Stomach (tissue), 9 donors: ENCODE data around the gene RPL10A. TPM values are rescaled to one million over a fixed set of nuclear protein-coding genes. Genes with fewer than 3 reads are reported as not detected.

Experiments used
- DNase-seq, 2 donors: peaks; one replicate each; pipeline versions ENCODE4 v3.0.0 to v3.0.0-alpha.2; 2013 to 2019
- H3K27ac ChIP-seq, 5 donors: fragments of 200-600 bp in 4 of 5; sonication (generic) in 4 of 5; one replicate each; pipeline ENCODE4 v1.5.1; 2013 to 2019; ENCODE audit warnings: mild to moderate bottlenecking in 1 of 5, moderate library complexity in 1 of 5
- H3K27me3 ChIP-seq, 3 donors: fragments of 200-600 bp; sonication (generic); one replicate each; pipeline ENCODE4 v1.5.1; 2017 to 2019; ENCODE audit warnings: mixed run types in 1 of 3
- H3K36me3 ChIP-seq, 4 donors: fragments of 200-600 bp; sonication (generic); 1 replicate in 3 of 4; 2 replicates in 1 of 4; pipeline ENCODE4 v1.5.1; 2016 to 2019
- H3K4me1 ChIP-seq, 4 donors: fragments of 200-600 bp; sonication (generic); one replicate each; pipeline ENCODE4 v1.5.1; 2016 to 2019
- H3K4me3 ChIP-seq, 4 donors: fragments of 200-600 bp; sonication (generic) in 3 of 4; one replicate each; pipeline ENCODE4 v1.5.1; 2016 to 2019; ENCODE audit warnings: mild to moderate bottlenecking in 1 of 4
- H3K9me3 ChIP-seq, 4 donors: fragments of 200-600 bp; sonication (generic); one replicate each; pipeline ENCODE4 v1.5.1; 2016 to 2019
- CTCF ChIP-seq, 7 experiments: fragments of 450-650 bp in 4 of 7; fragments of 200-600 bp in 3 of 7; sonication (generic) in 3 of 7; IDR thresholded peaks; one replicate each; pipeline ENCODE4 v1.5.1; 2016 to 2019; ENCODE audit warnings: antibody characterized with exemption in 7 of 7, control low read depth in 2 of 7, mild to moderate bottlenecking in 1 of 7
- EP300 ChIP-seq: sonication (generic); formaldehyde crosslinking; IDR thresholded peaks from one replicate; pipeline ENCODE4 v1.6.1; 2017; ENCODE audit warnings: antibody characterized with exemption
- POLR2A ChIP-seq, 4 donors: fragments of 450-650 bp; IDR thresholded peaks; one replicate each; pipeline ENCODE4 v1.6.1; 2016; ENCODE audit warnings: antibody characterized with exemption in 4 of 4, control low read depth in 2 of 4, mild to moderate bottlenecking in 1 of 4, moderate library complexity in 1 of 4
- POLR2AphosphoS5 ChIP-seq, 3 donors: sonication (generic); formaldehyde crosslinking; IDR thresholded peaks; one replicate each; pipeline ENCODE4 v1.6.1; 2016; ENCODE audit warnings: antibody characterized with exemption in 3 of 3
- WGBS, 5 donors: extraction: QIAGEN DNeasy Blood & Tissue Kit in 3 of 5; methylation state at CpG; one replicate each; pipeline versions ENCODE4 v1.1.5 to v1.1.7; 2013 to 2018; 5-methylcytosine and 5-hydroxymethylcytosine counted together
- intact Hi-C: fragments of 100-400 bp; cut with DNase I; formaldehyde crosslinking; loops from one replicate; pipeline ENCODE4 v1.15.1; 2023; ENCODE audit warnings: low total_unique reads
- polyA plus RNA-seq, 3 donors: library from polyadenylated mRNA; stranded (reverse); fragments of 200-250 nt; gene quantifications; one replicate each; pipeline ENCODE4 v1.2.3, GENCODE V29; 2013
- total RNA-seq, 5 donors: library from RNA; depleted of rRNA; stranded (reverse); fragments of >200 nt; gene quantifications; one replicate each; pipeline versions ENCODE4 v1.1.0 to v1.2.3, GENCODE V29; 2014 to 2016
- donor health status: healthy with polysubstance abuse.
- donor health status: Bipolar disorder and iron deficiency.
- donor health status: healthy.

RPL10A gene
- total and polyA plus RNA-seq, 8 donors, result 584 to 2,710 (median 1,962) TPM

- TF ChIP-seq EP300 (no peak), POLR2AphosphoS5 (IDR thresholded peaks at IDR 0.05) (no peak), POLR2A (IDR thresholded peaks at IDR 0.05) (no peak), CTCF (IDR thresholded peaks at IDR 0.05) (no peak)
- no peaks in the 10 kb centered on the region for H3K36me3 ChIP-seq
- intact Hi-C loops, result no loop called here
- no peak for DNase-seq
- no peak overlapping the region for H3K4me3 ChIP-seq
- H3K27me3 ChIP-seq, result no peaks in the 10 kb centered on the region
- H3K9me3 ChIP-seq, result no peaks in the 10 kb centered on the region
- no peak overlapping the region for H3K27ac ChIP-seq
- WGBS, 5 donors, result 84 to 94% (median 92%) methylated on average over 3 of the region's 3 CpGs
- no peaks in the 10 kb centered on the region for H3K4me1 ChIP-seq
These were observed 27.0 kb upstream of the RPL10A start for GRCh38 chr6:35441205-35441604.

- WGBS, 5 donors, result 87 to 95% (median 93%) methylated on average over 4 of the region's 4 CpGs
These were observed 26.6 kb upstream of the RPL10A start for GRCh38 chr6:35441642-35442041.

GRCh38 chr6:35442693-35443092 lies 25.5 kb upstream of the RPL10A start:
- H3K4me1 ChIP-seq, result no peaks in the 10 kb centered on the region
- intact Hi-C loops, result no loop called here
- DNase-seq, result no peak
- 82 to 89% (median 85%) methylated on average over 5 of the region's 5 CpGs for WGBS, 5 donors
- no peak overlapping the region for H3K4me3 ChIP-seq
- H3K36me3 ChIP-seq, result no peaks in the 10 kb centered on the region
- H3K27ac ChIP-seq, result no peak overlapping the region
- H3K9me3 ChIP-seq, result no peaks in the 10 kb centered on the region
- H3K27me3 ChIP-seq, result no peaks in the 10 kb centered on the region
- TF ChIP-seq POLR2A (IDR thresholded peaks at IDR 0.05) (no peak), EP300 (no peak), POLR2AphosphoS5 (IDR thresholded peaks at IDR 0.05) (no peak), CTCF (IDR thresholded peaks at IDR 0.05) (no peak)

More at GRCh38 chr6:35441642-35442041, 26.6 kb upstream of the RPL10A start:
- Histone ChIP-seq H3K27ac (no peak overlapping the region), H3K27me3 (no peaks in the 10 kb centered on the region), H3K4me1 (no peaks in the 10 kb centered on the region), H3K9me3 (no peaks in the 10 kb centered on the region), H3K4me3 (no peak overlapping the region), H3K36me3 (no peaks in the 10 kb centered on the region)
- TF ChIP-seq POLR2AphosphoS5 (IDR thresholded peaks at IDR 0.05), result no peak
- no peak for TF ChIP-seq CTCF (IDR thresholded peaks at IDR 0.05)
- TF ChIP-seq EP300, result no peak
- no peak for TF ChIP-seq POLR2A (IDR thresholded peaks at IDR 0.05)
- intact Hi-C loops, result no loop called here
- DNase-seq, result no peak

GRCh38 chr6:35443341-35444030 lies 24.7 kb upstream of the RPL10A start:
- intact Hi-C loops, result no loop called here
- Histone ChIP-seq H3K27ac (no peak overlapping the region), H3K9me3 (no peaks in the 10 kb centered on the region), H3K27me3 (no peaks in the 10 kb centered on the region), H3K4me3 (no peak overlapping the region), H3K36me3 (no peaks in the 10 kb centered on the region), H3K4me1 (no peaks in the 10 kb centered on the region)
- DNase-seq, result no peak
- 82 to 90% (median 84%) methylated on average over 6 to 9 of the region's 9 CpGs for WGBS, 5 donors
- TF ChIP-seq POLR2A (IDR thresholded peaks at IDR 0.05) (no peak), CTCF (IDR thresholded peaks at IDR 0.05) (no peak), EP300 (no peak), POLR2AphosphoS5 (IDR thresholded peaks at IDR 0.05) (no peak)
